ENCODE results near the gene EPN3. TPM values are rescaled to one million over a fixed set of nuclear protein-coding genes. Genes with fewer than 3 reads are reported as not detected.

EPN3 gene
- total RNA-seq, 4 donors from 2014 or later: 0.30 to 41.1 TPM; not detected in 2

DNA sequence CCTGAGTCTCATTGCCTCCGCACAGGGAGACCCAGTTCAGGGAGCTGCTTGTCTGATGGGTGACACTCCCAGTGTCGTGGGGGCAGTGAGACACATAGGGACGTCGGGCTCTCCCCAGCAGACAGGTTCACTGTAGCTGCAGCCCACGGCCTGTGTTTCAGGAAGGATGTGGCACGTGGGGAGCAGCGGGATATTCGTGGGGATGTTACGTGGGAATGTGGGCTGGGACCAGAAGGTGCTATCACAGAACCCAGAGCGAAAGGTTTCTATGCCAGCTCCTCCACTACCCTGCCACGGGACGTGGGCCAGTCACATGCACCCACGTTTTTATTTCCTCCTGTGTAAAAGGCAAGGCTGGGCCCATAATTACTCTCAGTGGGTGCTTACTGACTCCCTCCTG lies 44.3 kb downstream of the EPN3 start:
- Histone ChIP-seq H3K27me3 (no peaks in the 10 kb centered on the region), H3K4me1 (no peaks in the 10 kb centered on the region), H3K4me3 (no peak overlapping the region), H3K36me3 (no peaks in the 10 kb centered on the region), H3K9me3 (no peaks in the 10 kb centered on the region), H3K27ac (no peak overlapping the region)
- TF ChIP-seq, protein P1, sequence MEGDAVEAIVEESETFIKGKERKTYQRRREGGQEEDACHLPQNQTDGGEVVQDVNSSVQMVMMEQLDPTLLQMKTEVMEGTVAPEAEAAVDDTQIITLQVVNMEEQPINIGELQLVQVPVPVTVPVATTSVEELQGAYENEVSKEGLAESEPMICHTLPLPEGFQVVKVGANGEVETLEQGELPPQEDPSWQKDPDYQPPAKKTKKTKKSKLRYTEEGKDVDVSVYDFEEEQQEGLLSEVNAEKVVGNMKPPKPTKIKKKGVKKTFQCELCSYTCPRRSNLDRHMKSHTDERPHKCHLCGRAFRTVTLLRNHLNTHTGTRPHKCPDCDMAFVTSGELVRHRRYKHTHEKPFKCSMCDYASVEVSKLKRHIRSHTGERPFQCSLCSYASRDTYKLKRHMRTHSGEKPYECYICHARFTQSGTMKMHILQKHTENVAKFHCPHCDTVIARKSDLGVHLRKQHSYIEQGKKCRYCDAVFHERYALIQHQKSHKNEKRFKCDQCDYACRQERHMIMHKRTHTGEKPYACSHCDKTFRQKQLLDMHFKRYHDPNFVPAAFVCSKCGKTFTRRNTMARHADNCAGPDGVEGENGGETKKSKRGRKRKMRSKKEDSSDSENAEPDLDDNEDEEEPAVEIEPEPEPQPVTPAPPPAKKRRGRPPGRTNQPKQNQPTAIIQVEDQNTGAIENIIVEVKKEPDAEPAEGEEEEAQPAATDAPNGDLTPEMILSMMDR (IDR thresholded peaks at IDR 0.05): no peak
- TF ChIP-seq POLR2A (IDR thresholded peaks at IDR 0.05): no peak
- no peak for DNase-seq
- intact Hi-C loops (cut with DNase I; ENCODE audit: low total_unique reads): no loop called here

GRCh38 chr17:50577451-50577954 lies 45.0 kb downstream of the EPN3 start:
- Histone ChIP-seq H3K4me1 (no peaks in the 10 kb centered on the region), H3K36me3 (no peaks in the 10 kb centered on the region), H3K27ac (no peak overlapping the region), H3K9me3 (no peaks in the 10 kb centered on the region), H3K4me3 (no peak overlapping the region), H3K27me3 (no peaks in the 10 kb centered on the region)
- no peak for DNase-seq
- intact Hi-C loops (cut with DNase I; ENCODE audit: low total_unique reads): no loop called here
- no peak for TF ChIP-seq POLR2A (IDR thresholded peaks at IDR 0.05)
- TF ChIP-seq, protein P1 (IDR thresholded peaks at IDR 0.05): no peak

DNA sequence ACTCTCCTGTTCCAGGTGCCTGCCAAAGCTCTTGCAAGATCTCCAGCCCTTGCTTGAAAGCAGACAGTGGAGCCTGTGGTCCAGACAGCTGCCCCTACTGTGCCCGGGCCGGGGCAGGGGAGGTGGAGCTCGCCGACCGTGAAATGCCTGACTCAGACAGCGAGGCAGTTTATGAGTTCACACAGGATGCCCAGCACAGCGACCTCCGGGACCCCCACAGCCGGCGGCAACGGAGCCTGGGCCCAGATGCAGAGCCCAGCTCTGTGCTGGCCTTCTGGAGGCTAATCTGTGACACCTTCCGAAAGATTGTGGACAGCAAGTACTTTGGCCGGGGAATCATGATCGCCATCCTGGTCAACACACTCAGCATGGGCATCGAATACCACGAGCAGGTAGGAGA lies 45.6 kb downstream of the EPN3 start:
- intact Hi-C loops (cut with DNase I; ENCODE audit: low total_unique reads): no loop called here
- Histone ChIP-seq H3K4me1 (no peaks in the 10 kb centered on the region), H3K27ac (no peak overlapping the region), H3K9me3 (no peaks in the 10 kb centered on the region), H3K36me3 (no peaks in the 10 kb centered on the region), H3K27me3 (no peaks in the 10 kb centered on the region), H3K4me3 (no peak overlapping the region)
- DNase-seq: no peak
- no peak for TF ChIP-seq POLR2A (IDR thresholded peaks at IDR 0.05)
- TF ChIP-seq, protein P1 (IDR thresholded peaks at IDR 0.05): no peak

DNA sequence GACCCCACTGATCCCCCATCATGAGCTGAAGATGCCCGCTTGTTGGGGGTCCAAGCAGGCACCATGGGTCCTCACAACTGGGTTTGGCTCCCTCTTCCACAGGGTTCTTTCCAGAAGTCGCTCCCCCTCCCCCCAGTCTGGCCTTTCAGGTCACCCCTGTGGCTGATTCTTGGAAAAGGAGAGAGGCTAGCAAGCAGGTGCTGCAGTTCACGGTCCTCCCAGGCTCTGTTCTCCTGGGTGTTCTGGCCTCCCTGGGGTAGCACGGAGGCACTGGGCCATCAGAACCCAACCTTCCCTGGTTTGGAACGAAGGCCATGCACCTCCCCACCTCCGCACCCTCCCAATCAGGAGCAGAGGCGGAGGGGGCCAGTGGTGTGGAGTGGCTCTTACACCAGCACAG lies 46.9 kb downstream of the EPN3 start:
- DNase-seq: no peak
- Histone ChIP-seq H3K4me1 (no peaks in the 10 kb centered on the region), H3K4me3 (no peak overlapping the region), H3K27ac (no peak overlapping the region), H3K9me3 (no peaks in the 10 kb centered on the region), H3K36me3 (no peaks in the 10 kb centered on the region), H3K27me3 (no peaks in the 10 kb centered on the region)
- intact Hi-C loops (cut with DNase I; ENCODE audit: low total_unique reads): no loop called here
- TF ChIP-seq POLR2A (IDR thresholded peaks at IDR 0.05): no peak
- TF ChIP-seq, protein P1 (IDR thresholded peaks at IDR 0.05): no peak

DNA sequence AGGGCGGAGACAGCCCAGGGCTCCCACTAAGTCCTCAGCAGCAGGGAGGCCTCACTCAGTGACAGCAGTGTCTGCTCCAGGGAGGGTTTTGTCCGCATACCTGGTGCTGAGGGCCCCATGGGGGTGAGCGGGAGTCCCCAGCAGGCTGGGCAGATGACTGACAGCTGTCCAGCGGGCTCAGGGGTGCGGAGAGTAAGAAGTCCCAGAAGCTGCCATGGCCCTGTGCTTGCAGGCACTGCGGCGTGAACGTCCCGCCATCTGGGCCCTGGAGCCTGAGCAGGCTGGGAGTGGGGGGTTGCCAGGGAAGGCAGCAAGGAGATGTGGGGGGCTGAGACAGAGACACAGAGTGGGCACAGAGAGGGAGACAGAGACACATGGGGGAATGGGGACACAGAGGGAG lies 48.1 kb downstream of the EPN3 start:
- Histone ChIP-seq H3K9me3 (no peaks in the 10 kb centered on the region), H3K4me3 (no peak overlapping the region), H3K4me1 (no peaks in the 10 kb centered on the region), H3K27ac (no peak overlapping the region), H3K27me3 (no peaks in the 10 kb centered on the region), H3K36me3 (no peaks in the 10 kb centered on the region)
- DNase-seq: no peak
- TF ChIP-seq POLR2A (IDR thresholded peaks at IDR 0.05): no peak
- TF ChIP-seq, protein P1 (IDR thresholded peaks at IDR 0.05): no peak
- intact Hi-C loops (cut with DNase I; ENCODE audit: low total_unique reads): no loop called here

Measured in uterus (tissue), 4 donors.